Measurements from ENCODE around the gene CEP72.

CEP72 gene

GRCh38 chr5:636951-637350 lies 24.8 kb downstream of the CEP72 start:
- DNase-seq (ENCODE audit: low spot score), result no peak

GRCh38 chr5:637581-638450 lies 25.7 kb downstream of the CEP72 start:
- no peak for DNase-seq (ENCODE audit: low spot score)

- DNase-seq (ENCODE audit: low spot score), result no peak
These were observed 26.5 kb downstream of the CEP72 start for GRCh38 chr5:638501-639252.

- no peak for DNase-seq (ENCODE audit: low spot score)
These were observed 27.1 kb downstream of the CEP72 start for GRCh38 chr5:639253-639530.

- no peak for DNase-seq (ENCODE audit: low spot score)
These were observed 27.6 kb downstream of the CEP72 start for GRCh38 chr5:639584-640213.

GRCh38 chr5:640461-641330 lies 28.6 kb downstream of the CEP72 start:
- DNase-seq (ENCODE audit: low spot score), result no peak

- no peak for DNase-seq (ENCODE audit: low spot score)
These were observed 29.2 kb downstream of the CEP72 start for GRCh38 chr5:641331-641765.

- DNase-seq (ENCODE audit: low spot score), result no peak
These were observed 30.3 kb downstream of the CEP72 start for GRCh38 chr5:642481-642880.

- DNase-seq (ENCODE audit: low spot score), result no peak
These were observed 31.2 kb downstream of the CEP72 start for GRCh38 chr5:643351-643801.

GRCh38 chr5:643811-644271 lies 31.7 kb downstream of the CEP72 start:
- DNase-seq (ENCODE audit: low spot score), result no peak

- DNase-seq (ENCODE audit: low spot score), result no peak
These were observed 32.4 kb downstream of the CEP72 start for GRCh38 chr5:644509-644908.

GRCh38 chr5:644971-645370 lies 32.8 kb downstream of the CEP72 start:
- DNase-seq (ENCODE audit: low spot score), result no peak

GRCh38 chr5:645421-645820 lies 33.3 kb downstream of the CEP72 start:
- DNase-seq (ENCODE audit: low spot score), result no peak

GRCh38 chr5:646396-647201 lies 34.5 kb downstream of the CEP72 start:
- DNase-seq (ENCODE audit: low spot score), result no peak

- no peak for DNase-seq (ENCODE audit: low spot score)
These were observed 35.2 kb downstream of the CEP72 start for GRCh38 chr5:647311-647710.

- no peak for DNase-seq (ENCODE audit: low spot score)
These were observed 35.6 kb downstream of the CEP72 start for GRCh38 chr5:647727-648126.

GRCh38 chr5:651296-652022 lies 39.3 kb downstream of the CEP72 start:
- DNase-seq (ENCODE audit: low spot score), result no peak

GRCh38 chr5:652023-652515 lies 39.9 kb downstream of the CEP72 start:
- DNase-seq (ENCODE audit: low spot score), result no peak

- DNase-seq (ENCODE audit: low spot score), result no peak
These were observed 40.7 kb downstream of the CEP72 start for GRCh38 chr5:652773-653350.
